Measurements from ENCODE around the gene ALMS1. TPM values are rescaled to one million over a fixed set of nuclear protein-coding genes. Genes with fewer than 3 reads are reported as not detected.
"Not testable (repeated sequence)": the region's sequence is repeated elsewhere in the genome, so short reads cannot be mapped to it uniquely, and the experiment has no call there.

Gene ALMS1
- total and polyA plus RNA-seq, 12 donors, result 6.2 to 33.3 (median 12.0) TPM

DNA sequence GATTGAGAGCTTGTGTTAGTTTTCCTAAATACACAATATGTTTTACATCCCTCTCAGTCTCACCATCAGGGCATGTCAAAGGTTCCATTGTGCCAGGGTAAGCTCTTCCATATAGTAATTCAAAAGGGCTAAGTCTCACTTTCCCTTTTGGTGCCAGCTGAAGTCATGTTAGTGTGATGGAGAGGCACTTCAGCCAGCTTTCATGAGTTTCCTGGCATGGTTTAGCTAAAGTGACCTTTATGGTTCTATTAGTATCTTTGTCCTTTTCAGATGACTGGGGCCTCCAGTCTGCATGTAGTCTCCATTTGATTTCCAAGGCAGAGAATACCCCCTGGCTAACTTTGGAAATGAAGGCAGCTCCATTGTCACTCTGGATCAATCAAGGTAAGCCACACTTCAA, 229.4 kb downstream of the ALMS1 start:
- DNase-seq, result no peak
- intact Hi-C loops (cut with DNase I), result no loop called here

DNA sequence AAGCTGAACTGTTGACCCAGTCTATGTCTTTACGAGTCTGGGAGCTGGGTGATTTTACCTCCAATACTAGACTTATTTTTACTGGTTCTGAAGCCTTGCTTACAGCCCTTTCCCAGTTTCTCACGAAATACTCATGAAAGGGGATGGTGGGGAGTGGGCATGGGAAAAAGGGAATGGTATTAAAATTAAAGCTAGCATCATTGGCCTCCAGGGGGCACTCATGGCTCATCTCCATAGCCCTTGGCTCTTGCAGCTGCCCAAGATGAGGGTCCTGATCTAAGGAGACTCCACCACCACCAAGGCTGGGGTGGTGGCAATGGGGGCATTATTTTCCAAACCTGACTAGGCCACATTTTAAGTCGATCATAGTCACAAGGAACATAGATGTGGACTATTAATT, 234.3 kb downstream of the ALMS1 start:
- H3K4me1 ChIP-seq (replicated peaks in 1 of 2); DNase-seq; H3K36me3 ChIP-seq (replicated peaks in 1 of 2); H3K4me3 ChIP-seq; H3K27ac ChIP-seq; H3K9me3 ChIP-seq (replicated peaks in 1 of 3); intact Hi-C loops (cut with DNase I); H3K27me3 ChIP-seq: not testable (repeated sequence)
- WGBS, 4 donors, result 71 to 77% (median 71%) methylated on average over 3 of the region's 3 CpGs

More for the DNA sequence above, 229.4 kb downstream of the ALMS1 start:
- H3K27ac ChIP-seq, result no peak overlapping the region
- H3K36me3 ChIP-seq (replicated peaks in 1 of 2), result no peaks in the 10 kb centered on the region
- H3K4me1 ChIP-seq (replicated peaks in 1 of 2), result no peaks in the 10 kb centered on the region
- no peaks in the 10 kb centered on the region for H3K27me3 ChIP-seq
- H3K9me3 ChIP-seq (replicated peaks in 1 of 3), result no peaks in the 10 kb centered on the region
- TF ChIP-seq CTCF (IDR thresholded peaks at IDR 0.05) (no peak), POLR2A (IDR thresholded peaks at IDR 0.05) (no peak)
- H3K4me3 ChIP-seq, result no peak overlapping the region

GRCh38 chr2:73624036-73624435, 238.4 kb downstream of the ALMS1 start:
- H3K36me3 ChIP-seq (replicated peaks in 1 of 2); H3K9me3 ChIP-seq (replicated peaks in 1 of 3); DNase-seq; H3K4me1 ChIP-seq (replicated peaks in 1 of 2); H3K27ac ChIP-seq; intact Hi-C loops (cut with DNase I); H3K27me3 ChIP-seq; H3K4me3 ChIP-seq: not testable (repeated sequence)

- intact Hi-C loops (cut with DNase I), result not testable (repeated sequence)
Measured at GRCh38 chr2:73624625-73625024, 239.0 kb downstream of the ALMS1 start.

DNA sequence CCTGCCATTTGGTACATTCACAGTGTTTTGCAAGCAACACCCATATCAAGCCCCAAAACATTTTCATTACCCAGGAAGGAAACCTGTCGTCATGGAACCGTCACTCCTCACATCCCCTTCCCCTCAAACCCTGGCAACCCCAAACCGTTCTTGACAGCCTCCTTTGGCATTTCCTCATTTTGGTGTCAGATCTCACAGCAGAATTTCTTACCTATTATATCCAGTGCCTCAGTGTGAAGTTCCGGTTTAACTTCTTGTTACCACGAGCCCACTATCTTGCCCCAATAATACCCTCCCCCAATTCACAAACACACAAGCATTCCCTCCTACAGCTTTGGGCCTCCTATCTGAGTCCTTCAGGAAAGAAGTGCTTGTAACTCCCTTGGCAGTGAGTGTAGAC, 240.6 kb downstream of the ALMS1 start:
- DNase-seq; H3K9me3 ChIP-seq (replicated peaks in 1 of 3); H3K36me3 ChIP-seq (replicated peaks in 1 of 2); intact Hi-C loops (cut with DNase I); H3K4me3 ChIP-seq; H3K27ac ChIP-seq; H3K27me3 ChIP-seq; H3K4me1 ChIP-seq (replicated peaks in 1 of 2): not testable (repeated sequence)
- 48 to 58% (median 54%) methylated on average over 3 to 5 of the region's 5 CpGs for WGBS, 4 donors

More at GRCh38 chr2:73624625-73625024, 239.0 kb downstream of the ALMS1 start:
- WGBS, 4 donors, result 60 to 100% (median 66%) methylated on average over 3 to 9 of the region's 9 CpGs
- H3K4me1 ChIP-seq (replicated peaks in 1 of 2); H3K9me3 ChIP-seq (replicated peaks in 1 of 3); H3K4me3 ChIP-seq; H3K36me3 ChIP-seq (replicated peaks in 1 of 2); H3K27ac ChIP-seq; H3K27me3 ChIP-seq; DNase-seq: not testable (repeated sequence)

GRCh38 chr2:73628493-73628892, 242.9 kb downstream of the ALMS1 start:
- H3K36me3 ChIP-seq (replicated peaks in 1 of 2); intact Hi-C loops (cut with DNase I); DNase-seq; H3K27me3 ChIP-seq; H3K9me3 ChIP-seq (replicated peaks in 1 of 3); H3K27ac ChIP-seq; H3K4me1 ChIP-seq (replicated peaks in 1 of 2); H3K4me3 ChIP-seq: not testable (repeated sequence)
- WGBS, 4 donors, result 69 to 89% (median 80%) methylated on average over 2 of the region's 2 CpGs

DNA sequence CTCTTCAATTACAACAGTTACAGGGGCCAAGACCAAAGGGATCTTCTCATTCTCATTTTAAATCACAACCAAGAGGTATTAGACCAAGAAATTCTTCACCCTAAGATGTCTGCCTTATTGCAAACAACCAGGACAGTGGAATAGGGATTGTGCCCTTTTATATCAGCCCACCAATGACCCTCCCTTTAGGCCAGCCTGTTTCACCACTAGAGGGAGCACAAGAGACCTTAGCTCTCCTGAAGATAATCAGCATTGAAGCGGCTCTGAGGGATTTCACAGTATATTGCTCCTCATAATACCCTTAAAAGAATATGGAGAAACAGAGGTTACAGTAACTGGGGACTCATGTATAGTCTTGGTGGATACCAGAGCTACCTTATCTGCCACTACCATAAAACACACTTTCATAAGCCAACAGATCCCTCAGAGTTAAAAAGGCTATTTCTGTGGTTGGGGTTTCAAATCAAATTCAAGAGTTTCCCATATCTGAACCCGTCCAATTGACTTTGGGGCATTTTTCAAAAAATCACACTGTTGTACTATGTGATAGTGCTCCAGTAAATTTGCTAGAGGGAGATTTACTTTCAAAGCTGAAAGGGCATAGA, 245.1 kb downstream of the ALMS1 start:
- H3K4me3 ChIP-seq; H3K36me3 ChIP-seq (replicated peaks in 1 of 2); H3K27me3 ChIP-seq; H3K27ac ChIP-seq; DNase-seq; H3K9me3 ChIP-seq (replicated peaks in 1 of 3); intact Hi-C loops (cut with DNase I); H3K4me1 ChIP-seq (replicated peaks in 1 of 2): not testable (repeated sequence)
- TF ChIP-seq CTCF (IDR thresholded peaks at IDR 0.05), result peak in 1 of 6 experiments; percentile 50
- 48 to 66% (median 60%) methylated on average over 2 of the region's 2 CpGs for WGBS, 4 donors

DNA sequence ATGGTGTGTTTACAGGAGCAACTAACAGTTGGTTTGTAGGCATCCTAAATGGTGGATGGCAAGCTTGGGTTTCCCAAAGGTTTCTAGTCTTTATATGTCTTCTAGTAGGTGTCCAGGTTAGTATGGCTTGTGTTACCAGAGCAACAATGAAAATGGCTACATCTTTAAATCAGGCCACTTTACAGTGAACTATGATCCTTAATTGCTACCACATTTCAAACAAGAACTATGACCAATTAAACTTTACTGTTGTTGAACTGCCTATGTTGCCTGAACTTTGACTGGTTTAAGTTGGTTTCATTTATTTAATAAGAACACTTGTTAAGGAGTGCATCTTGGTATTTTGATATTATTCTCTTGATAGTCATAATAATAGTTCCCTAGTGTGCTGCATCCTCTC, 251.3 kb downstream of the ALMS1 start:
- H3K27me3 ChIP-seq; H3K27ac ChIP-seq; H3K36me3 ChIP-seq (replicated peaks in 1 of 2); H3K4me1 ChIP-seq (replicated peaks in 1 of 2); H3K4me3 ChIP-seq; DNase-seq; intact Hi-C loops (cut with DNase I); H3K9me3 ChIP-seq (replicated peaks in 1 of 3): not testable (repeated sequence)

Measured in adrenal gland (tissue), 12 donors.